Neural progenitor cell (in vitro differentiated cells): ENCODE data around the gene UBE2O. TPM values are rescaled to one million over a fixed set of nuclear protein-coding genes. Genes with fewer than 3 reads are reported as not detected.
"Not testable (repeated sequence)": the region's sequence is repeated elsewhere in the genome, so short reads cannot be mapped to it uniquely, and the experiment has no call there.

Experiments
- DNase-seq: peaks from one replicate; pipeline ENCODE4 v3.0.0-alpha.2; 2016; ENCODE audit warnings: low spot score
- H2AFZ ChIP-seq: fragments of 200-600 bp; sonication (generic); replicated peaks from 2 replicates; pipeline ENCODE4 v1.6.1; 2016; ENCODE audit warnings: antibody characterized with exemption
- H3F3A ChIP-seq: fragments of 200-600 bp; sonication (generic); 2 replicates; pipeline ENCODE4 v1.6.1; 2016; ENCODE audit warnings: antibody characterized with exemption, low read depth
- H3K27ac ChIP-seq: fragments of 200-600 bp; sonication (generic); 2 replicates; pipeline ENCODE4 v1.5.1; 2016; ENCODE audit warnings: mild to moderate bottlenecking
- H3K27me3 ChIP-seq: fragments of 200-600 bp; sonication (generic); 2 replicates; pipeline ENCODE4 v1.6.1; 2016; ENCODE audit warnings: mild to moderate bottlenecking, moderate library complexity
- H3K36me3 ChIP-seq: fragments of 200-600 bp; sonication (generic); 2 replicates; pipeline ENCODE4 v1.5.1; 2016
- H3K4me1 ChIP-seq: fragments of 200-600 bp; sonication (generic); 2 replicates; pipeline ENCODE4 v1.6.1; 2016; ENCODE audit warnings: mixed run types
- H3K4me2 ChIP-seq: fragments of 200-600 bp; sonication (generic); 2 replicates; pipeline ENCODE4 v1.6.1; 2016
- H3K4me3 ChIP-seq: fragments of 200-600 bp; sonication (generic); 2 replicates; pipeline ENCODE4 v1.5.1; 2016
- H3K79me2 ChIP-seq: fragments of 200-600 bp; sonication (generic); 2 replicates; pipeline ENCODE4 v1.6.1; 2016; ENCODE audit warnings: low read depth
- H3K9ac ChIP-seq: fragments of 200-600 bp; sonication (generic); 2 replicates; pipeline ENCODE4 v1.6.1; 2016
- H3K9me3 ChIP-seq: fragments of 200-600 bp; sonication (generic); 2 replicates; pipeline ENCODE4 v1.5.1; 2016; ENCODE audit warnings: low read depth
- H4K20me1 ChIP-seq: fragments of 200-600 bp; sonication (generic); 2 replicates; pipeline ENCODE4 v1.6.1; 2016; ENCODE audit warnings: low read depth
- H3K27ac Mint-ChIP-seq: 3 replicates; pipeline ENCODE4 v1.8.0; 2021; ENCODE audit warnings: mixed read lengths
- H3K27me3 Mint-ChIP-seq: 2 replicates; pipeline ENCODE4 v1.8.0; 2022; ENCODE audit warnings: low read depth, mild to moderate bottlenecking, inconsistent platforms, moderate library complexity, mixed read lengths; ENCODE audit not compliant: insufficient read depth
- H3K36me3 Mint-ChIP-seq: 3 replicates; pipeline ENCODE4 v1.8.0; 2021; ENCODE audit warnings: mixed read lengths
- H3K4me1 Mint-ChIP-seq: 3 replicates; pipeline ENCODE4 v1.8.0; 2021; ENCODE audit warnings: mixed read lengths
- H3K4me3 Mint-ChIP-seq: 3 replicates; pipeline ENCODE4 v1.8.0; 2021; ENCODE audit warnings: mild to moderate bottlenecking, moderate library complexity, mixed read lengths
- H3K9me3 Mint-ChIP-seq: 3 replicates; pipeline ENCODE4 v1.8.0; 2020; ENCODE audit warnings: mixed read lengths
- CTCF ChIP-seq: fragments of 200-600 bp; sonication (generic); IDR thresholded peaks from 2 replicates; pipeline ENCODE4 v1.5.1; 2017; ENCODE audit warnings: antibody characterized with exemption, mild to moderate bottlenecking
- EZH2 ChIP-seq: fragments of 200-600 bp; sonication (generic); IDR thresholded peaks from 2 replicates; pipeline ENCODE4 v1.6.1; 2017; ENCODE audit warnings: antibody characterized with exemption, mild to moderate bottlenecking, moderate library complexity
- EZH2phosphoT487 ChIP-seq: fragments of 200-600 bp; sonication (generic); IDR thresholded peaks from 2 replicates; pipeline ENCODE4 v1.6.1; 2017; ENCODE audit warnings: antibody characterized with exemption
- total RNA-seq: library from RNA; depleted of rRNA; stranded (reverse); fragments of >200 nt; gene quantifications from 2 replicates; pipeline ENCODE4 v1.2.3, GENCODE V29; 2015; ENCODE audit warnings: low replicate concordance

UBE2O gene
- total RNA-seq, 1 donor from 2014 or later, result 20.6 TPM

GRCh38 chr17:76351526-76352071, 101.4 kb downstream of the UBE2O start:
- Mint-ChIP-seq H3K27me3 (peaks cover 3% of the 10 kb centered on the region), H3K4me3 (peak overlapping the region; percentile 98), H3K36me3 (peaks cover 15% of the 10 kb centered on the region), H3K9me3 (no peaks in the 10 kb centered on the region), H3K27ac (peak overlapping the region; percentile 47), H3K4me1 (peaks cover 26% of the 10 kb centered on the region)
- Histone ChIP-seq H4K20me1 (no peaks in the 10 kb centered on the region), H3K4me2 (no peak overlapping the region), H3K27ac (no peak overlapping the region), H3K36me3 (no peaks in the 10 kb centered on the region), H3F3A (peaks cover 9% of the 10 kb centered on the region), H3K4me1 (peaks cover 3% of the 10 kb centered on the region), H2AFZ (no peak overlapping the region), H3K27me3 (peaks cover 5% of the 10 kb centered on the region), H3K9ac (no peak overlapping the region), H3K9me3 (no peaks in the 10 kb centered on the region), H3K4me3 (no peak overlapping the region), H3K79me2 (peaks cover 35% of the 10 kb centered on the region)
- no peak for DNase-seq
- TF ChIP-seq CTCF (no peak), EZH2 (no peak), EZH2phosphoT487 (no peak)

GRCh38 chr17:76350463-76350862, 102.5 kb downstream of the UBE2O start:
- Mint-ChIP-seq H3K27me3 (peaks cover 3% of the 10 kb centered on the region), H3K4me3 (no peak overlapping the region), H3K27ac (no peak overlapping the region), H3K4me1 (peaks cover 26% of the 10 kb centered on the region), H3K36me3 (peaks cover 24% of the 10 kb centered on the region), H3K9me3 (no peaks in the 10 kb centered on the region)
- no peak for DNase-seq
- H3F3A ChIP-seq, result peaks cover 9% of the 10 kb centered on the region
- H3K9ac ChIP-seq, result no peak overlapping the region
- no peaks in the 10 kb centered on the region for H3K36me3 ChIP-seq
- H4K20me1 ChIP-seq, result no peaks in the 10 kb centered on the region
- no peak overlapping the region for H2AFZ ChIP-seq
- H3K27me3 ChIP-seq, result peaks cover 5% of the 10 kb centered on the region
- H3K4me2 ChIP-seq, result no peak overlapping the region
- H3K79me2 ChIP-seq, result peaks cover 35% of the 10 kb centered on the region
- H3K4me3 ChIP-seq, result no peak overlapping the region
- TF ChIP-seq EZH2 (no peak), CTCF (no peak), EZH2phosphoT487 (no peak)
- peaks cover 3% of the 10 kb centered on the region for H3K4me1 ChIP-seq
- no peaks in the 10 kb centered on the region for H3K9me3 ChIP-seq
- H3K27ac ChIP-seq, result no peak overlapping the region

GRCh38 chr17:76346936-76347335, 106.0 kb downstream of the UBE2O start:
- not testable (repeated sequence) for DNase-seq, H3F3A ChIP-seq, H3K4me1 Mint-ChIP-seq, H3K27me3 ChIP-seq, H3K9me3 Mint-ChIP-seq, H3K4me3 Mint-ChIP-seq, H3K9me3 ChIP-seq, H3K9ac ChIP-seq, H3K4me1 ChIP-seq, H3K4me2 ChIP-seq, H2AFZ ChIP-seq, H3K36me3 ChIP-seq, H4K20me1 ChIP-seq, H3K4me3 ChIP-seq, H3K27me3 Mint-ChIP-seq, H3K27ac Mint-ChIP-seq, H3K27ac ChIP-seq
- H3K36me3 Mint-ChIP-seq, result peaks cover 35% of the 10 kb centered on the region
- H3K79me2 ChIP-seq, result peaks cover 23% of the 10 kb centered on the region

- no peaks in the 10 kb centered on the region for H3K36me3 ChIP-seq
- no peak overlapping the region for H3K4me2 ChIP-seq
- Mint-ChIP-seq H3K4me1 (no peaks in the 10 kb centered on the region), H3K9me3 (no peaks in the 10 kb centered on the region), H3K27me3 (no peaks in the 10 kb centered on the region), H3K27ac (peak overlapping the region; percentile 57), H3K4me3 (no peak overlapping the region), H3K36me3 (peaks cover 37% of the 10 kb centered on the region)
- H3K27ac ChIP-seq, result no peak overlapping the region
- no peaks in the 10 kb centered on the region for H4K20me1 ChIP-seq
- no peak overlapping the region for H3K9ac ChIP-seq
- no peak for DNase-seq
- no peaks in the 10 kb centered on the region for H3K9me3 ChIP-seq
- no peaks in the 10 kb centered on the region for H3K4me1 ChIP-seq
- no peak for TF ChIP-seq EZH2phosphoT487
- no peak for TF ChIP-seq EZH2
- no peak for TF ChIP-seq CTCF
- H3F3A ChIP-seq, result no peaks in the 10 kb centered on the region
- H3K27me3 ChIP-seq, result no peaks in the 10 kb centered on the region
- H3K79me2 ChIP-seq, result peaks cover 8% of the 10 kb centered on the region
- no peak overlapping the region for H3K4me3 ChIP-seq
- H2AFZ ChIP-seq, result no peak overlapping the region
Observed at GRCh38 chr17:76345377-76345974, 107.5 kb downstream of the UBE2O start.
